Stomach (tissue), 9 donors: ENCODE results near the gene TM6SF1. TPM values are rescaled to one million over a fixed set of nuclear protein-coding genes. Genes with fewer than 3 reads are reported as not detected.

Experiments used
- DNase-seq, 2 donors: peaks; one replicate each; pipeline versions ENCODE4 v3.0.0 to v3.0.0-alpha.2; 2013 to 2019
- H3K27ac ChIP-seq, 5 donors: fragments of 200-600 bp in 4 of 5; sonication (generic) in 4 of 5; one replicate each; pipeline ENCODE4 v1.5.1; 2013 to 2019; ENCODE audit warnings: mild to moderate bottlenecking in 1 of 5, moderate library complexity in 1 of 5
- H3K27me3 ChIP-seq, 3 donors: fragments of 200-600 bp; sonication (generic); one replicate each; pipeline ENCODE4 v1.5.1; 2017 to 2019; ENCODE audit warnings: mixed run types in 1 of 3
- H3K36me3 ChIP-seq, 4 donors: fragments of 200-600 bp; sonication (generic); 1 replicate in 3 of 4; 2 replicates in 1 of 4; pipeline ENCODE4 v1.5.1; 2016 to 2019
- H3K4me1 ChIP-seq, 4 donors: fragments of 200-600 bp; sonication (generic); one replicate each; pipeline ENCODE4 v1.5.1; 2016 to 2019
- H3K4me3 ChIP-seq, 4 donors: fragments of 200-600 bp; sonication (generic) in 3 of 4; one replicate each; pipeline ENCODE4 v1.5.1; 2016 to 2019; ENCODE audit warnings: mild to moderate bottlenecking in 1 of 4
- H3K9me3 ChIP-seq, 4 donors: fragments of 200-600 bp; sonication (generic); one replicate each; pipeline ENCODE4 v1.5.1; 2016 to 2019
- EP300 ChIP-seq: sonication (generic); formaldehyde crosslinking; IDR thresholded peaks from one replicate; pipeline ENCODE4 v1.6.1; 2017; ENCODE audit warnings: antibody characterized with exemption
- POLR2A ChIP-seq, 4 donors: fragments of 450-650 bp; IDR thresholded peaks; one replicate each; pipeline ENCODE4 v1.6.1; 2016; ENCODE audit warnings: antibody characterized with exemption in 4 of 4, control low read depth in 2 of 4, mild to moderate bottlenecking in 1 of 4, moderate library complexity in 1 of 4
- POLR2AphosphoS5 ChIP-seq, 3 donors: sonication (generic); formaldehyde crosslinking; IDR thresholded peaks; one replicate each; pipeline ENCODE4 v1.6.1; 2016; ENCODE audit warnings: antibody characterized with exemption in 3 of 3
- WGBS, 5 donors: extraction: QIAGEN DNeasy Blood & Tissue Kit in 3 of 5; methylation state at CpG; one replicate each; pipeline versions ENCODE4 v1.1.5 to v1.1.7; 2013 to 2018; 5-methylcytosine and 5-hydroxymethylcytosine counted together
- intact Hi-C: fragments of 100-400 bp; cut with DNase I; formaldehyde crosslinking; loops from one replicate; pipeline ENCODE4 v1.15.1; 2023; ENCODE audit warnings: low total_unique reads
- polyA plus RNA-seq, 3 donors: library from polyadenylated mRNA; stranded (reverse); fragments of 200-250 nt; gene quantifications; one replicate each; pipeline ENCODE4 v1.2.3, GENCODE V29; 2013
- small RNA-seq, 4 donors: library from RNA; depleted of rRNA; stranded (forward); fragments of <200 nt; gene quantifications; one replicate each; pipeline ENCODE3, GENCODE V24; 2016
- total RNA-seq, 5 donors: library from RNA; depleted of rRNA; stranded (reverse); fragments of >200 nt; gene quantifications; one replicate each; pipeline versions ENCODE4 v1.1.0 to v1.2.3, GENCODE V29; 2014 to 2016
- TF ChIP-seq, protein P1 (sequence below), 7 experiments: fragments of 450-650 bp in 4 of 7; fragments of 200-600 bp in 3 of 7; sonication (generic) in 3 of 7; IDR thresholded peaks; one replicate each; pipeline ENCODE4 v1.5.1; 2016 to 2019; ENCODE audit warnings: antibody characterized with exemption in 7 of 7, control low read depth in 2 of 7, mild to moderate bottlenecking in 1 of 7
- donor health status: healthy with polysubstance abuse.
- donor health status: Bipolar disorder and iron deficiency.
- donor health status: healthy.

Gene TM6SF1
- total and polyA plus RNA-seq, 8 donors: 0.75 to 7.7 (median 2.1) TPM; not detected in 3

DNA sequence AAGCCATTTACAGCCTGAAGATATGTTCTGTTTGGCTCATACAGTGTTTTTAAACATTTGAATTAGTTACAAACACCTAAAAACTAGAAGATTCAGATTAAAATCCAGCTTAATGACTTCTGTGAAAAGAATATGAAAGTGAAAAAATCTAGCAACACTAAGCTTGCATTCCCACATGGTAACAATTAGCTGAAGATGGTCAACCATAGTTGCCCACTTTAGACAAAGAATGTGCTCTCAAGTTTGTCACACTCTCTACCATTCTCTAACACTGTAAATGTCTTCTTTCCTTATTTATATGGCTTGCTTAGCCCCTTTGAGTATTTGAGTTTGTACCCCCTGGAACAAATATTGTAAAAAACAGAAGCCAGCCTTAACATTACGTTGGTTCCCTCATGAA, 67.4 kb downstream of the TM6SF1 start:
- WGBS, 5 donors: 86 to 96% (median 94%) methylated on average over 1 of the region's 1 CpG
- H3K27ac ChIP-seq: no peak overlapping the region
- intact Hi-C loops: no loop called here

DNA sequence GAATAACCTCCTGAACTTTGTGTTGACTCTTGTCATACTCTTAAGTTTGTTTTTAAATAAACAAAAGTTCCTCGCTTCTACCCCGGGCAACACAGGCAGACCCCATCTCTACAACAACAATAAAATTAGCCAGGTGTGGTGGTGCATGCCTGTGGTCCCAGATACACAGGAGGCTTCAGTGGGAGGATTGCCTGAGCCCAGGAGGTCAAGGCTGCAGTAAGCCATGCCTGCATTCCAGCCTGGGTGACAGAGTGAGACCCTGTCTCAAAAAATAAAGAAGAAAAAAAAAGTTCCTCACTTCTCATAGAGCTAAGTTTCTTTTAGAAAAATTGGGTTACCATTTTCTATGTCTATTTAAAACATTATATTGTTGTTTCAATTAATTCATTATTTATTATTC, 70.9 kb downstream of the TM6SF1 start:
- H3K27me3 ChIP-seq: no peaks in the 10 kb centered on the region
- no peak overlapping the region for H3K27ac ChIP-seq
- H3K4me3 ChIP-seq: no peak overlapping the region
- no peaks in the 10 kb centered on the region for H3K36me3 ChIP-seq
- no peak for DNase-seq
- no peaks in the 10 kb centered on the region for H3K9me3 ChIP-seq
- no peak for TF ChIP-seq POLR2AphosphoS5 (IDR thresholded peaks at IDR 0.05)
- TF ChIP-seq, protein P1, sequence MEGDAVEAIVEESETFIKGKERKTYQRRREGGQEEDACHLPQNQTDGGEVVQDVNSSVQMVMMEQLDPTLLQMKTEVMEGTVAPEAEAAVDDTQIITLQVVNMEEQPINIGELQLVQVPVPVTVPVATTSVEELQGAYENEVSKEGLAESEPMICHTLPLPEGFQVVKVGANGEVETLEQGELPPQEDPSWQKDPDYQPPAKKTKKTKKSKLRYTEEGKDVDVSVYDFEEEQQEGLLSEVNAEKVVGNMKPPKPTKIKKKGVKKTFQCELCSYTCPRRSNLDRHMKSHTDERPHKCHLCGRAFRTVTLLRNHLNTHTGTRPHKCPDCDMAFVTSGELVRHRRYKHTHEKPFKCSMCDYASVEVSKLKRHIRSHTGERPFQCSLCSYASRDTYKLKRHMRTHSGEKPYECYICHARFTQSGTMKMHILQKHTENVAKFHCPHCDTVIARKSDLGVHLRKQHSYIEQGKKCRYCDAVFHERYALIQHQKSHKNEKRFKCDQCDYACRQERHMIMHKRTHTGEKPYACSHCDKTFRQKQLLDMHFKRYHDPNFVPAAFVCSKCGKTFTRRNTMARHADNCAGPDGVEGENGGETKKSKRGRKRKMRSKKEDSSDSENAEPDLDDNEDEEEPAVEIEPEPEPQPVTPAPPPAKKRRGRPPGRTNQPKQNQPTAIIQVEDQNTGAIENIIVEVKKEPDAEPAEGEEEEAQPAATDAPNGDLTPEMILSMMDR (IDR thresholded peaks at IDR 0.05): no peak
- no peak for TF ChIP-seq POLR2A (IDR thresholded peaks at IDR 0.05)
- no peak for TF ChIP-seq EP300
- WGBS, 5 donors: 65 to 77% (median 73%) methylated on average over 2 of the region's 2 CpGs
- intact Hi-C loops: no loop called here
- no peaks in the 10 kb centered on the region for H3K4me1 ChIP-seq

More for the DNA sequence above, 67.4 kb downstream of the TM6SF1 start:
- no peak for DNase-seq
- Histone ChIP-seq H3K4me3 (no peak overlapping the region), H3K9me3 (no peaks in the 10 kb centered on the region), H3K36me3 (no peaks in the 10 kb centered on the region), H3K4me1 (no peaks in the 10 kb centered on the region), H3K27me3 (no peaks in the 10 kb centered on the region)
- no peak for TF ChIP-seq POLR2A (IDR thresholded peaks at IDR 0.05)
- no peak for TF ChIP-seq EP300
- TF ChIP-seq, protein P1 (IDR thresholded peaks at IDR 0.05): no peak
- no peak for TF ChIP-seq POLR2AphosphoS5 (IDR thresholded peaks at IDR 0.05)

DNA sequence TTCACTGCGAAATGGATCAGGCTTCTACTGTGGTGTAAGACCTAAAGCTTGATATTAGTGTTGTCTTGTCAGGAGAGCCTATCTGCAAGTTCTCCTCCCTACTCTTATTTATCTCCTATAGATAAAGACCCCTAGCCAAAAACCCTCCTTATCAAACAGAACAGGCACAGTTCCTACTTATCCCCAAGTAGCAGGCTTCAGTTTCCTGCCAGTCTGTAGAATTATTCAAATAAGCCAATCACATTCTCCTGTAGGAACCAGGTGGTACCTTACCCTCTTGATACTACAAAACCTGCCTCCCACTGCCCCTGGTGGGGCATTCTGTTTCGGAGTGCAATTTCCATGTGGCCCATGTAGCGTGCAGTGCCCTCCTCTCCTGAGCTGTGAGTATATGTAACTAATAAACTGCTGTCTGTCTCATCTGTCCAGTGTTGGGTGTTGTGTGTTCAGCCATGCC, 71.5 kb downstream of the TM6SF1 start:
- intact Hi-C loops: no loop called here
- WGBS, 5 donors: 88 to 99% (median 95%) methylated on average over 3 of the region's 3 CpGs
- TF ChIP-seq POLR2A (IDR thresholded peaks at IDR 0.05) (no peak), POLR2AphosphoS5 (IDR thresholded peaks at IDR 0.05) (no peak), EP300 (no peak)
- TF ChIP-seq, protein P1 (IDR thresholded peaks at IDR 0.05): no peak

DNA sequence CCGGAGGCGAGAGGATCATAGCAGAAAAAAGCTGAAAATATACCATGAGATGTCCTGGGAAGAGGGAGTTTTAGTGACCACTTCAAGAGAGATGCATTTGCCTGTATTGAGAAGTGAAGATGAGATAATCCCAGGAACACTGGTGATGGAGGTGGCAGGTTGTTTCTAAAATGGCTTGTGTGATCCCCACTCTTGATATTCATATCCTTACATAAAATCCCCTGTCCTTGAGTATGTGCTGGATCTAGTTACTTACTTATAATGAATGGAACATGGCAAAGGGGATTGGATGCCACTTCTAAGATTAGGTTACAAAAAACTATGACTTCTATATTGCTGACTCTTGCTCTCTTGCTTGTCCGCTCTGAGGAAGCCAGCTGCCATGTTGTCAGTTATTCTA, 78.1 kb downstream of the TM6SF1 start:
- DNase-seq: no peak
- Histone ChIP-seq H3K4me1 (no peaks in the 10 kb centered on the region), H3K36me3 (no peaks in the 10 kb centered on the region), H3K4me3 (no peak overlapping the region), H3K27ac (no peak overlapping the region), H3K27me3 (no peaks in the 10 kb centered on the region), H3K9me3 (no peaks in the 10 kb centered on the region)
- intact Hi-C loops: no loop called here
- TF ChIP-seq POLR2AphosphoS5 (IDR thresholded peaks at IDR 0.05) (no peak), EP300 (no peak), POLR2A (IDR thresholded peaks at IDR 0.05) (no peak)
- TF ChIP-seq, protein P1 (IDR thresholded peaks at IDR 0.05): no peak
- 95 to 97% (median 96%) methylated on average over 3 of the region's 3 CpGs for WGBS, 5 donors

More for the DNA sequence above, 71.5 kb downstream of the TM6SF1 start:
- Histone ChIP-seq H3K27me3 (no peaks in the 10 kb centered on the region), H3K4me1 (no peaks in the 10 kb centered on the region), H3K9me3 (no peaks in the 10 kb centered on the region), H3K4me3 (no peak overlapping the region), H3K27ac (no peak overlapping the region), H3K36me3 (no peaks in the 10 kb centered on the region)
- no peak for DNase-seq

Small RNA genes within 50 kb of the gene (small RNA-seq; reads per million reads assigned to genes)
- gene MIR4515: 0 reads per million in 4 donors

Other genes starting within 250 kb of the TM6SF1 start
- gene HOMER2, start 154.9 kb upstream of the TM6SF1 start, total RNA-seq: 100 to 1,000 TPM in 1 of 5 donors, 10 to 100 TPM in 3, 1 to 10 TPM in 1; 2.9 to 144 (median 85.8) TPM
- gene HOMER2, start 154.9 kb upstream of the TM6SF1 start, polyA plus RNA-seq: 10 to 100 TPM; 35.7 to 77.1 (median 63.8) TPM
- 10 to 100 TPM in 3 of 5 donors, 1 to 10 TPM in 2; 1.2 to 84.0 (median 20.1) TPM for gene RAMAC, start 121.4 kb upstream of the TM6SF1 start, total RNA-seq
- gene RAMAC, start 121.4 kb upstream of the TM6SF1 start, polyA plus RNA-seq: 10 to 100 TPM; 19.7 to 37.0 (median 27.7) TPM
- gene C15orf40, start 96.0 kb upstream of the TM6SF1 start, total RNA-seq: 10 to 100 TPM in 3 of 5 donors, 1 to 10 TPM in 2; 2.3 to 17.0 (median 11.9) TPM
- gene C15orf40, start 96.0 kb upstream of the TM6SF1 start, polyA plus RNA-seq: 10 to 100 TPM; 20.0 to 40.9 (median 20.1) TPM
- 10 to 100 TPM; 41.5 to 94.4 (median 61.8) TPM for gene BTBD1, start 40.4 kb upstream of the TM6SF1 start, total RNA-seq
- gene BTBD1, start 40.4 kb upstream of the TM6SF1 start, polyA plus RNA-seq: 10 to 100 TPM; 13.2 to 34.1 (median 20.3) TPM
- gene HDGFL3, start 100.2 kb downstream of the TM6SF1 start, total RNA-seq: 100 to 1,000 TPM in 1 of 5 donors, 10 to 100 TPM in 2, 1 to 10 TPM in 2; 4.0 to 110 (median 26.6) TPM
- gene HDGFL3, start 100.2 kb downstream of the TM6SF1 start, polyA plus RNA-seq: 10 to 100 TPM in 2 of 3 donors, 1 to 10 TPM in 1; 6.7 to 15.6 (median 13.9) TPM
- under 1 TPM in 1 of 5 donors, not detected in 4; 0.55 TPM for gene BNC1, start 177.0 kb downstream of the TM6SF1 start, total RNA-seq
- gene BNC1, start 177.0 kb downstream of the TM6SF1 start, polyA plus RNA-seq: 1 to 10 TPM in 1 of 3 donors, under 1 TPM in 1, not detected in 1; 0.12 to 4.6 TPM